ENCODE measurements around the gene FCMR. TPM values are rescaled to one million over a fixed set of nuclear protein-coding genes. Genes with fewer than 3 reads are reported as not detected.
"Not testable (repeated sequence)": the region's sequence is repeated elsewhere in the genome, so short reads cannot be mapped to it uniquely, and the experiment has no call there.

Gene FCMR
- total RNA-seq, 1 donor from 2014 or later: 0.58 TPM

DNA sequence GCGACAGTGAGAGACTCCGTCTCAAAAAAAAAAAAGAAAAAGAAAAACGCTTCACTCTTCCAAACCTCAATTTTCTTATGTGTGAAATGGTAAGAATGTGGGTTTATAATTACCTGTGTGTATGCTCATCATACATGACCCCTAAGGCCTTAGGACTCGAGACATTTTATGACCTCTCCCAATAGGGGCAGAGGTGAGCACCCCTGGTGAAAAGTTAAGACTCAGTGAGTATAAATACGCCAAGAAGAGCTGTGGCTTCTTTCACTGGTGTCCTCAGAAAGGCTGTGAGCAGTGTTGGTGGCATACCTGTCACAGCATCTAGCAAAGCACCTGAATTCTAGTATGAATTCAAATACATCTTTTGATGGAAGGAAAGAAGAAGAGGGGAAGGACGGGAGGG lies 7.8 kb upstream of the FCMR start:
- no peak for TF ChIP-seq CTCF (conservative IDR thresholded peaks at IDR 0.05)
- H3K36me3 Mint-ChIP-seq: no peaks in the 10 kb centered on the region
- no peaks in the 10 kb centered on the region for H3K9me3 Mint-ChIP-seq
- peaks cover 4% of the 10 kb centered on the region for H3K27me3 Mint-ChIP-seq
- DNase-seq (ENCODE audit: extremely low spot score, unreplicated experiment): no peak
- no peak overlapping the region for H3K27ac Mint-ChIP-seq
- H3K4me1 Mint-ChIP-seq (ENCODE audit: unreplicated experiment): no peaks in the 10 kb centered on the region
- no peak overlapping the region for H3K4me3 Mint-ChIP-seq

DNA sequence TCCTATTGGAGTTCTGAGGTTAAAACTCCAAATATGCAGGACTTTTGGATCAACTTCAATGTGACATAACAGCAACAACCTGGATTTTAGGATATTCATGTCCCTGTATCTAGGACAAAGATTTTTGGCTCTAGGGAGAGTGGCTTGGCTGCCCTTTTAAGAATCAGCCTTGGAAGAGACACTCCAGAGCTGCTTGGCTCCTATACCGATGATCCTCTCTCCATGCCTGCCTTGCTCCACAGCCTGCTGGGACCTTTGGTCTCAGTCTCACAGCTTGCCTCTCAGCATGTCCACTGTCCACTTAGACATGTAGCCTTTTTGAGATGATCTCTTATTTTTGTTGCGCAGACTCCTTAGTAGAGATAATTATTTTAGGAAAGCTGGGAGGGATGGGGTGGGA lies 4.5 kb upstream of the FCMR start:
- DNase-seq (ENCODE audit: extremely low spot score, unreplicated experiment): no peak
- Mint-ChIP-seq H3K36me3 (no peaks in the 10 kb centered on the region), H3K9me3 (no peaks in the 10 kb centered on the region), H3K4me3 (no peak overlapping the region), H3K4me1 (ENCODE audit: unreplicated experiment) (no peaks in the 10 kb centered on the region), H3K27ac (no peak overlapping the region), H3K27me3 (no peaks in the 10 kb centered on the region)
- TF ChIP-seq CTCF (conservative IDR thresholded peaks at IDR 0.05): no peak

DNA sequence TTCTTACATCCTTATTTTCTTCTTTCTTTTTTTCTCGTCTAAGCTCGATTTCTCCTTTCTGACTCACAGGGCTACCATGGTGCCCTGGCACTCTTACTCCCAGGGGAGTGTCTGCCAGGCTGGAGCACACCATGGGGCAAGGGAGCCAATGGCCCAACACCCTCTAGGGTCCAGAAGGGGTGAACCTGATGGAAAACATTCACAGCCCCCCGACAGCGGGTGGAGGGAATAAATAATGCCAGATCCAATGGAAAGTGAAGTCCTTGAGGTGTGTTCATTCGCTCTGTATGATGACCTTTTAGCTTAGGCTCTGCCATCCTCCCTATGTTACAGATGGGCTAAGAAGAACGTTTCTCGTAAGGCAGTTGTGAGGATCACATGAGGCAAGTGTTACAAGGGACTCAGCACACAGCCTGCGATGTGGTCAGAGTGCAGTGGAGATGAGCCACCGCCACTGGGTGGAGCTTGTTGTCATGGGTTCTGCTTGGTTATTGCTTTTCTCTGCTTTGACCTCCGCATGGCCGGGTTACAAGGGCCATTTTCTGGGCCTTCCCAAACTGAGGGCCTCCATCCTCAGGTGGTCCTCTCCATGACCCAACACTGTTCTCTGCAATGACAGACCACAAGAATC lies 3.5 kb upstream of the FCMR start:
- DNase-seq (ENCODE audit: extremely low spot score, unreplicated experiment): no peak
- Mint-ChIP-seq H3K36me3 (no peaks in the 10 kb centered on the region), H3K27me3 (no peaks in the 10 kb centered on the region), H3K9me3 (no peaks in the 10 kb centered on the region), H3K27ac (no peak overlapping the region), H3K4me3 (no peak overlapping the region), H3K4me1 (ENCODE audit: unreplicated experiment) (no peaks in the 10 kb centered on the region)
- no peak for TF ChIP-seq CTCF (conservative IDR thresholded peaks at IDR 0.05)

- Mint-ChIP-seq H3K4me1 (ENCODE audit: unreplicated experiment) (no peaks in the 10 kb centered on the region), H3K27me3 (no peaks in the 10 kb centered on the region), H3K4me3 (no peak overlapping the region), H3K27ac (no peak overlapping the region), H3K36me3 (no peaks in the 10 kb centered on the region), H3K9me3 (no peaks in the 10 kb centered on the region)
- TF ChIP-seq CTCF (conservative IDR thresholded peaks at IDR 0.05): no peak
- no peak for DNase-seq (ENCODE audit: extremely low spot score, unreplicated experiment)
Measured at GRCh38 chr1:206924592-206925105, 2.9 kb upstream of the FCMR start.

GRCh38 chr1:206923961-206924557 lies 2.3 kb upstream of the FCMR start:
- H3K27ac Mint-ChIP-seq; H3K4me1 Mint-ChIP-seq (ENCODE audit: unreplicated experiment); H3K9me3 Mint-ChIP-seq; H3K27me3 Mint-ChIP-seq; H3K36me3 Mint-ChIP-seq; H3K4me3 Mint-ChIP-seq; DNase-seq (ENCODE audit: extremely low spot score, unreplicated experiment): not testable (repeated sequence)
